ENCODE measurements around the gene POLA1.

POLA1 gene

GRCh38 chrX:25022499-25023325 is 329.0 kb downstream of the POLA1 start:
- DNase-seq, result no peak

- no peak for DNase-seq
Measured at GRCh38 chrX:25023908-25024307, 330.2 kb downstream of the POLA1 start.

GRCh38 chrX:25025615-25026014 is 331.9 kb downstream of the POLA1 start:
- no peak for DNase-seq

- no peak for DNase-seq
Measured at GRCh38 chrX:25026576-25026975, 332.9 kb downstream of the POLA1 start.

- DNase-seq, result no peak
Measured at GRCh38 chrX:25028726-25029125, 335.0 kb downstream of the POLA1 start.

- no peak for DNase-seq
Measured at GRCh38 chrX:25029288-25029825, 335.6 kb downstream of the POLA1 start.

GRCh38 chrX:25034889-25035288 is 341.2 kb downstream of the POLA1 start:
- DNase-seq, result no peak

GRCh38 chrX:25039036-25039435 is 345.3 kb downstream of the POLA1 start:
- no peak for DNase-seq

GRCh38 chrX:25043192-25043591 is 349.5 kb downstream of the POLA1 start:
- DNase-seq, result no peak
